Liver (tissue), 3 donors: ENCODE measurements around the gene TP63.

Source experiments
- EGR1 ChIP-seq, 2 donors: IDR thresholded peaks; 2 replicates each; pipeline ENCODE4 v1.6.1; 2016 to 2018; ENCODE audit warnings: antibody characterized with exemption in 2 of 2, low read depth in 2 of 2
- FOXA1 ChIP-seq: IDR thresholded peaks from 2 replicates; pipeline ENCODE4 v1.6.1; 2016; ENCODE audit warnings: antibody characterized with exemption
- GABPA ChIP-seq, 2 donors: IDR thresholded peaks in 1 of 2; conservative IDR thresholded peaks in 1 of 2; 2 replicates each; pipeline ENCODE4 v1.6.1; 2016; ENCODE audit warnings: antibody characterized with exemption in 2 of 2, mild to moderate bottlenecking in 1 of 2, moderate library complexity in 1 of 2
- JUND ChIP-seq, 2 donors: IDR thresholded peaks; 2 replicates each; pipeline ENCODE4 v1.6.1; 2016; ENCODE audit warnings: antibody characterized with exemption in 2 of 2
- RAD21 ChIP-seq, 2 donors: IDR thresholded peaks; 2 replicates each; pipeline ENCODE4 v1.6.1; 2016; ENCODE audit warnings: antibody characterized with exemption in 2 of 2, mild to moderate bottlenecking in 2 of 2
- RXRA ChIP-seq, 2 donors: IDR thresholded peaks; 2 replicates each; pipeline ENCODE4 v1.6.1; 2017 to 2018; ENCODE audit warnings: antibody characterized with exemption in 2 of 2, mild to moderate bottlenecking in 1 of 2
- SP1 ChIP-seq: IDR thresholded peaks from 2 replicates; pipeline ENCODE4 v1.6.1; 2018; ENCODE audit warnings: antibody characterized with exemption, mild to moderate bottlenecking
- TAF1 ChIP-seq: conservative IDR thresholded peaks from 2 replicates; pipeline ENCODE4 v1.6.1; 2016; ENCODE audit warnings: antibody characterized with exemption, mild to moderate bottlenecking
- YY1 ChIP-seq: IDR thresholded peaks from 2 replicates; pipeline ENCODE4 v1.6.1; 2016; ENCODE audit warnings: antibody characterized with exemption, mild to moderate bottlenecking
- TF ChIP-seq, protein P1 (sequence below): fragments of 150-350 bp; IDR thresholded peaks from 2 replicates; pipeline ENCODE4 v1.5.1; 2017; ENCODE audit warnings: improper control_type of control experiment, low read depth, low read length; ENCODE audit not compliant: missing input control
- TF ChIP-seq, protein P2 (sequence below): IDR thresholded peaks from 2 replicates; pipeline ENCODE4 v1.6.1; 2016; ENCODE audit warnings: antibody characterized with exemption
- TF ChIP-seq, protein P3 (sequence below): IDR thresholded peaks from 2 replicates; pipeline ENCODE4 v1.6.1; 2016; ENCODE audit warnings: antibody characterized with exemption
- TF ChIP-seq, protein P4 (sequence below): IDR thresholded peaks from 2 replicates; pipeline ENCODE4 v1.6.1; 2016; ENCODE audit warnings: antibody characterized with exemption, mild to moderate bottlenecking
- TF ChIP-seq, protein P5 (sequence below): IDR thresholded peaks from 2 replicates; pipeline ENCODE4 v1.6.1; 2016; ENCODE audit warnings: antibody characterized with exemption
- donor health status: healthy.
- donor health status: healthy.

DNA sequence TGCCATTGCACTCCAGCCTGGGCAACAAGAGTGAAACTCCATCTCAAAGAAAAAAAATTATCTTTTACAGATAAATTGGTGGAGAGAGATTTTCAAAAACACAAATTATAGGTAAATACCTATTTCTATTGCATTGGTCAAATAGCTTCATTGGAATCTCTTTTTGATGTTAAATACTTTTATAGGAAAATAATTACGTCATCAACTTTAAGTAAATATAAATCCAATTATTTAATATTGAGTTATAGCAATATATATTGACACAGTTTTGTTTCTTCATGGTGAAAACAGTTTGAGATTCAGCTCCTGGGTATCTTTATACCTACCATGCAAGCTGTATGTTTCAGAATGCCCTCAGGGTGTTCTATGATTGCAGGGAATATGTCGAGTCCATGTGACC lies 172.1 kb downstream of the TP63 start:
- TF ChIP-seq FOXA1 (no peak), EGR1 (IDR thresholded peaks at IDR 0.05; ENCODE audit: low read depth in 2 of 2) (no peak), RAD21 (IDR thresholded peaks at IDR 0.05) (no peak), YY1 (no peak), TAF1 (no peak), SP1 (no peak), GABPA (IDR thresholded peaks at IDR 0.05 in 1 of 2, conservative IDR thresholded peaks at IDR 0.05 in 1 of 2) (no peak), RXRA (IDR thresholded peaks at IDR 0.05) (no peak), JUND (IDR thresholded peaks at IDR 0.05) (no peak)
- TF ChIP-seq, protein P1, sequence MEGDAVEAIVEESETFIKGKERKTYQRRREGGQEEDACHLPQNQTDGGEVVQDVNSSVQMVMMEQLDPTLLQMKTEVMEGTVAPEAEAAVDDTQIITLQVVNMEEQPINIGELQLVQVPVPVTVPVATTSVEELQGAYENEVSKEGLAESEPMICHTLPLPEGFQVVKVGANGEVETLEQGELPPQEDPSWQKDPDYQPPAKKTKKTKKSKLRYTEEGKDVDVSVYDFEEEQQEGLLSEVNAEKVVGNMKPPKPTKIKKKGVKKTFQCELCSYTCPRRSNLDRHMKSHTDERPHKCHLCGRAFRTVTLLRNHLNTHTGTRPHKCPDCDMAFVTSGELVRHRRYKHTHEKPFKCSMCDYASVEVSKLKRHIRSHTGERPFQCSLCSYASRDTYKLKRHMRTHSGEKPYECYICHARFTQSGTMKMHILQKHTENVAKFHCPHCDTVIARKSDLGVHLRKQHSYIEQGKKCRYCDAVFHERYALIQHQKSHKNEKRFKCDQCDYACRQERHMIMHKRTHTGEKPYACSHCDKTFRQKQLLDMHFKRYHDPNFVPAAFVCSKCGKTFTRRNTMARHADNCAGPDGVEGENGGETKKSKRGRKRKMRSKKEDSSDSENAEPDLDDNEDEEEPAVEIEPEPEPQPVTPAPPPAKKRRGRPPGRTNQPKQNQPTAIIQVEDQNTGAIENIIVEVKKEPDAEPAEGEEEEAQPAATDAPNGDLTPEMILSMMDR = no peak
- TF ChIP-seq, protein P2, sequence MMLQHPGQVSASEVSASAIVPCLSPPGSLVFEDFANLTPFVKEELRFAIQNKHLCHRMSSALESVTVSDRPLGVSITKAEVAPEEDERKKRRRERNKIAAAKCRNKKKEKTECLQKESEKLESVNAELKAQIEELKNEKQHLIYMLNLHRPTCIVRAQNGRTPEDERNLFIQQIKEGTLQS = no peak
- TF ChIP-seq, protein P3, sequence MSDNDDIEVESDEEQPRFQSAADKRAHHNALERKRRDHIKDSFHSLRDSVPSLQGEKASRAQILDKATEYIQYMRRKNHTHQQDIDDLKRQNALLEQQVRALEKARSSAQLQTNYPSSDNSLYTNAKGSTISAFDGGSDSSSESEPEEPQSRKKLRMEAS = no peak
- TF ChIP-seq, protein P4, sequence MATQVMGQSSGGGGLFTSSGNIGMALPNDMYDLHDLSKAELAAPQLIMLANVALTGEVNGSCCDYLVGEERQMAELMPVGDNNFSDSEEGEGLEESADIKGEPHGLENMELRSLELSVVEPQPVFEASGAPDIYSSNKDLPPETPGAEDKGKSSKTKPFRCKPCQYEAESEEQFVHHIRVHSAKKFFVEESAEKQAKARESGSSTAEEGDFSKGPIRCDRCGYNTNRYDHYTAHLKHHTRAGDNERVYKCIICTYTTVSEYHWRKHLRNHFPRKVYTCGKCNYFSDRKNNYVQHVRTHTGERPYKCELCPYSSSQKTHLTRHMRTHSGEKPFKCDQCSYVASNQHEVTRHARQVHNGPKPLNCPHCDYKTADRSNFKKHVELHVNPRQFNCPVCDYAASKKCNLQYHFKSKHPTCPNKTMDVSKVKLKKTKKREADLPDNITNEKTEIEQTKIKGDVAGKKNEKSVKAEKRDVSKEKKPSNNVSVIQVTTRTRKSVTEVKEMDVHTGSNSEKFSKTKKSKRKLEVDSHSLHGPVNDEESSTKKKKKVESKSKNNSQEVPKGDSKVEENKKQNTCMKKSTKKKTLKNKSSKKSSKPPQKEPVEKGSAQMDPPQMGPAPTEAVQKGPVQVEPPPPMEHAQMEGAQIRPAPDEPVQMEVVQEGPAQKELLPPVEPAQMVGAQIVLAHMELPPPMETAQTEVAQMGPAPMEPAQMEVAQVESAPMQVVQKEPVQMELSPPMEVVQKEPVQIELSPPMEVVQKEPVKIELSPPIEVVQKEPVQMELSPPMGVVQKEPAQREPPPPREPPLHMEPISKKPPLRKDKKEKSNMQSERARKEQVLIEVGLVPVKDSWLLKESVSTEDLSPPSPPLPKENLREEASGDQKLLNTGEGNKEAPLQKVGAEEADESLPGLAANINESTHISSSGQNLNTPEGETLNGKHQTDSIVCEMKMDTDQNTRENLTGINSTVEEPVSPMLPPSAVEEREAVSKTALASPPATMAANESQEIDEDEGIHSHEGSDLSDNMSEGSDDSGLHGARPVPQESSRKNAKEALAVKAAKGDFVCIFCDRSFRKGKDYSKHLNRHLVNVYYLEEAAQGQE = no peak
- TF ChIP-seq, protein P5, sequence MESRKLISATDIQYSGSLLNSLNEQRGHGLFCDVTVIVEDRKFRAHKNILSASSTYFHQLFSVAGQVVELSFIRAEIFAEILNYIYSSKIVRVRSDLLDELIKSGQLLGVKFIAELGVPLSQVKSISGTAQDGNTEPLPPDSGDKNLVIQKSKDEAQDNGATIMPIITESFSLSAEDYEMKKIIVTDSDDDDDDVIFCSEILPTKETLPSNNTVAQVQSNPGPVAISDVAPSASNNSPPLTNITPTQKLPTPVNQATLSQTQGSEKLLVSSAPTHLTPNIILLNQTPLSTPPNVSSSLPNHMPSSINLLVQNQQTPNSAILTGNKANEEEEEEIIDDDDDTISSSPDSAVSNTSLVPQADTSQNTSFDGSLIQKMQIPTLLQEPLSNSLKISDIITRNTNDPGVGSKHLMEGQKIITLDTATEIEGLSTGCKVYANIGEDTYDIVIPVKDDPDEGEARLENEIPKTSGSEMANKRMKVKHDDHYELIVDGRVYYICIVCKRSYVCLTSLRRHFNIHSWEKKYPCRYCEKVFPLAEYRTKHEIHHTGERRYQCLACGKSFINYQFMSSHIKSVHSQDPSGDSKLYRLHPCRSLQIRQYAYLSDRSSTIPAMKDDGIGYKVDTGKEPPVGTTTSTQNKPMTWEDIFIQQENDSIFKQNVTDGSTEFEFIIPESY = no peak
